ENCODE results near the gene RACGAP1.
"Not testable (repeated sequence)": the region's sequence is repeated elsewhere in the genome, so short reads cannot be mapped to it uniquely, and the experiment has no call there.

RACGAP1 gene

DNA sequence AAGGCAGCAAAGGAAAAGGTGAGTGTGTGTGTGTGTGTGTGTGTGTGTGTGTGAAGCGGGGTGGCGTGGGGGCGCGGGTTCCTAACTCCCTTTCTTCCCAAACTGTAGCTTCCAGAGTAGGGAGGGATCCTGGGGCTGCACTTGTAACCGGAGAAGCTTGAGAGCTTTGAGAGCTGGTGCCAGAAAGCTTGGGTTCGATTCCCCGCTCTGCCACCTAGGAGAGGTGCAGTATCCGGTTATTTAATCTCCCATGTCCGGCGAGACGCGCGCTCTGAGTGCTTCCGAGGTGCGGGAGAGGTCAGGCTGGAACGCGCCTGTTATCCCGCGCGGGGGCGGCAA, 7.2 kb upstream of the RACGAP1 start:
- Histone ChIP-seq H4K20me1 (ENCODE audit: insufficient read depth, low read length) (no peaks in the 10 kb centered on the region), H3K27ac (ENCODE audit: low read depth, low read length, poor library complexity, severe bottlenecking) (no peak overlapping the region), H3F3A (ENCODE audit: insufficient read depth, low read length) (no peaks in the 10 kb centered on the region), H3K4me1 (ENCODE audit: insufficient read depth, low read length, severe bottlenecking) (no peaks in the 10 kb centered on the region), H3K79me2 (ENCODE audit: insufficient read depth, low read length) (no peaks in the 10 kb centered on the region), H3K9me3 (ENCODE audit: low read length) (no peaks in the 10 kb centered on the region), H2AFZ (ENCODE audit: low read length) (no peak overlapping the region), H3K9ac (ENCODE audit: low read length) (no peak overlapping the region), H3K4me3 (ENCODE audit: low read depth, low read length, poor library complexity, severe bottlenecking) (no peak overlapping the region), H3K9me2 (ENCODE audit: low read depth, low read length) (no peaks in the 10 kb centered on the region), H3K4me2 (ENCODE audit: low read length) (no peak overlapping the region), H3K27me3 (ENCODE audit: insufficient read depth, low read length) (no peaks in the 10 kb centered on the region), H3K36me3 (ENCODE audit: insufficient read depth, low read length) (no peaks in the 10 kb centered on the region)
- TF ChIP-seq, protein P1, sequence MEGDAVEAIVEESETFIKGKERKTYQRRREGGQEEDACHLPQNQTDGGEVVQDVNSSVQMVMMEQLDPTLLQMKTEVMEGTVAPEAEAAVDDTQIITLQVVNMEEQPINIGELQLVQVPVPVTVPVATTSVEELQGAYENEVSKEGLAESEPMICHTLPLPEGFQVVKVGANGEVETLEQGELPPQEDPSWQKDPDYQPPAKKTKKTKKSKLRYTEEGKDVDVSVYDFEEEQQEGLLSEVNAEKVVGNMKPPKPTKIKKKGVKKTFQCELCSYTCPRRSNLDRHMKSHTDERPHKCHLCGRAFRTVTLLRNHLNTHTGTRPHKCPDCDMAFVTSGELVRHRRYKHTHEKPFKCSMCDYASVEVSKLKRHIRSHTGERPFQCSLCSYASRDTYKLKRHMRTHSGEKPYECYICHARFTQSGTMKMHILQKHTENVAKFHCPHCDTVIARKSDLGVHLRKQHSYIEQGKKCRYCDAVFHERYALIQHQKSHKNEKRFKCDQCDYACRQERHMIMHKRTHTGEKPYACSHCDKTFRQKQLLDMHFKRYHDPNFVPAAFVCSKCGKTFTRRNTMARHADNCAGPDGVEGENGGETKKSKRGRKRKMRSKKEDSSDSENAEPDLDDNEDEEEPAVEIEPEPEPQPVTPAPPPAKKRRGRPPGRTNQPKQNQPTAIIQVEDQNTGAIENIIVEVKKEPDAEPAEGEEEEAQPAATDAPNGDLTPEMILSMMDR (IDR thresholded peaks at IDR 0.05; ENCODE audit: low read length): no peak
- no peak for TF ChIP-seq EZH2 (IDR thresholded peaks at IDR 0.05; ENCODE audit: borderline replicate concordance, low read length)

DNA sequence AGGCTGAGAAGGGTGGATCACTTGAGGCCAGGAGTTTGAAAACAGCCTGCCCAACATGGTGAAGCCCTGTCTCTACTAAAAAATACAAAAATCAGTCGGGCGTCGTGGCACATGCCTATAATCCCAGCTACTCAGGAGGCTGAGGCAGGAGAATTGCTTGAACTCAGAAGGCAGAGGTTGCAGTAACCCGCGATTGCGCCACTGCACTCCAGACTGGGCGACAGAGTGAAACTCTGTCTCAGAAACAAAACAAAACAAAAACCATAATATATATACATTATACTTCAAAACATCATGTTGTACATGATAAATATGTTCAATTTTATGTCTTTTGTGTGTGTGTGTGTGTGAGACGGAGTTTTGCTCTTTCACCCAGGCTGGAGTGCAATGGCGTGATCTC, 5.2 kb upstream of the RACGAP1 start:
- not testable (repeated sequence) for H4K20me1 ChIP-seq (ENCODE audit: insufficient read depth, low read length); H3K9me2 ChIP-seq (ENCODE audit: low read depth, low read length); H3K4me2 ChIP-seq (ENCODE audit: low read length); H3K36me3 ChIP-seq (ENCODE audit: insufficient read depth, low read length); H3K9me3 ChIP-seq (ENCODE audit: low read length); H3F3A ChIP-seq (ENCODE audit: insufficient read depth, low read length); H3K4me3 ChIP-seq (ENCODE audit: low read depth, low read length, poor library complexity, severe bottlenecking); H3K9ac ChIP-seq (ENCODE audit: low read length); H3K27me3 ChIP-seq (ENCODE audit: insufficient read depth, low read length); H3K79me2 ChIP-seq (ENCODE audit: insufficient read depth, low read length); H3K4me1 ChIP-seq (ENCODE audit: insufficient read depth, low read length, severe bottlenecking); H2AFZ ChIP-seq (ENCODE audit: low read length); H3K27ac ChIP-seq (ENCODE audit: low read depth, low read length, poor library complexity, severe bottlenecking)

DNA sequence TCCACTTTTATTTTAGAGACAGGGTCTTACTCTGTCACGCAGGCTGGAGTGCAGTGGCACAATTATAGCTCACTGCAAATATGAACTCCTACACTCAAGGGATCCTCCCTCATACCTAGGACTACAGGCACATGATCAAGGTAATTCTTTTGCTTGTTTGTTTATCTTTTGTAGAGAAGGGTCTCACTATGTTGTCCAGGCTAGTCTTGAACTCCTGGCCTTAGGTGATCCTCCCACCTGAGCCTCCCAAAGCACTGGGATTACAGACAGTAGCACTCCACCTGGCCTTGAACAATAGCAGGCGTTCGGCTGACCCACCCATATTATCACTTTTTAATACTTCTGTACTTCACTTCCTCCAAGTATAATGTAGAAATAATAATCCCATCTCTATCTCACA, 1.4 kb upstream of the RACGAP1 start:
- Histone ChIP-seq H2AFZ (ENCODE audit: low read length) (peak overlapping the region; percentile 79; the same call in 1 of the 2 replicates), H3K9ac (ENCODE audit: low read length) (no peak overlapping the region), H3K79me2 (ENCODE audit: insufficient read depth, low read length) (peaks cover 33% of the 10 kb centered on the region), H4K20me1 (ENCODE audit: insufficient read depth, low read length) (no peaks in the 10 kb centered on the region), H3K27ac (ENCODE audit: low read depth, low read length, poor library complexity, severe bottlenecking) (no peak overlapping the region), H3K9me3 (ENCODE audit: low read length) (no peaks in the 10 kb centered on the region), H3F3A (ENCODE audit: insufficient read depth, low read length) (no peaks in the 10 kb centered on the region), H3K36me3 (ENCODE audit: insufficient read depth, low read length) (peaks cover 17% of the 10 kb centered on the region; the same call in 1 of the 2 replicates), H3K4me3 (ENCODE audit: low read depth, low read length, poor library complexity, severe bottlenecking) (no peak overlapping the region), H3K4me1 (ENCODE audit: insufficient read depth, low read length, severe bottlenecking) (peaks cover 35% of the 10 kb centered on the region), H3K27me3 (ENCODE audit: insufficient read depth, low read length) (no peaks in the 10 kb centered on the region), H3K4me2 (ENCODE audit: low read length) (no peak overlapping the region), H3K9me2 (ENCODE audit: low read depth, low read length) (no peaks in the 10 kb centered on the region)
- TF ChIP-seq, protein P1 (IDR thresholded peaks at IDR 0.05; ENCODE audit: low read length): no peak
- no peak for TF ChIP-seq EZH2 (IDR thresholded peaks at IDR 0.05; ENCODE audit: borderline replicate concordance, low read length)

DNA sequence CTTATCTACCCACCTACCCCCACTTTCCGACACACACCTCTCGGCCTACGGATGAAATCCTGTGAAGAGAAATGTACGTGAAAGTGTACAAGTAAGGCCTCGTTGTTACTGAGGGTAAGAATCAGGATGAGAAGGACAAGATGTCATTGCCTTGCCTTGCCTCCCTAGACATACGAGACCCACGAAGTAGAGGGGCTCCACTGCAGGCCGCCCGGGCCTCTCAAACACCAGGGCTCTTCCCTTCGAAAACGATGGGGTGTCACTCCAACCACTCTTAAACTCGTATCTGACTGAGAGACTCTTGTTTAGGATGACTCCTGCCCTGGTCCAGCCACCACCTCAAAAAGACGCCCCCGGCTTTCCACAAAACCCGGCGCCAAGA, 498 bp downstream of the RACGAP1 start:
- H3K9me2 ChIP-seq (ENCODE audit: low read depth, low read length): no peaks in the 10 kb centered on the region
- H2AFZ ChIP-seq (ENCODE audit: low read length): no peak overlapping the region
- peak overlapping the region; percentile 66 for H3K27ac ChIP-seq (ENCODE audit: low read depth, low read length, poor library complexity, severe bottlenecking)
- H3K36me3 ChIP-seq (ENCODE audit: insufficient read depth, low read length): peaks cover 26% of the 10 kb centered on the region; the same call in 1 of the 2 replicates
- no peaks in the 10 kb centered on the region for H4K20me1 ChIP-seq (ENCODE audit: insufficient read depth, low read length)
- TF ChIP-seq, protein P1 (IDR thresholded peaks at IDR 0.05; ENCODE audit: low read length): no peak
- no peak for TF ChIP-seq EZH2 (IDR thresholded peaks at IDR 0.05; ENCODE audit: borderline replicate concordance, low read length)
- peaks cover 49% of the 10 kb centered on the region for H3K4me1 ChIP-seq (ENCODE audit: insufficient read depth, low read length, severe bottlenecking)
- H3K27me3 ChIP-seq (ENCODE audit: insufficient read depth, low read length): no peaks in the 10 kb centered on the region
- peaks cover 52% of the 10 kb centered on the region for H3K79me2 ChIP-seq (ENCODE audit: insufficient read depth, low read length)
- peak overlapping the region; percentile 67 for H3K4me2 ChIP-seq (ENCODE audit: low read length)
- H3K9ac ChIP-seq (ENCODE audit: low read length): peak overlapping the region; percentile 80
- H3K4me3 ChIP-seq (ENCODE audit: low read depth, low read length, poor library complexity, severe bottlenecking): peak overlapping the region; percentile 74
- no peaks in the 10 kb centered on the region for H3K9me3 ChIP-seq (ENCODE audit: low read length)
- no peaks in the 10 kb centered on the region for H3F3A ChIP-seq (ENCODE audit: insufficient read depth, low read length)
